Measurements from ENCODE around the gene MSI2.

DNA sequence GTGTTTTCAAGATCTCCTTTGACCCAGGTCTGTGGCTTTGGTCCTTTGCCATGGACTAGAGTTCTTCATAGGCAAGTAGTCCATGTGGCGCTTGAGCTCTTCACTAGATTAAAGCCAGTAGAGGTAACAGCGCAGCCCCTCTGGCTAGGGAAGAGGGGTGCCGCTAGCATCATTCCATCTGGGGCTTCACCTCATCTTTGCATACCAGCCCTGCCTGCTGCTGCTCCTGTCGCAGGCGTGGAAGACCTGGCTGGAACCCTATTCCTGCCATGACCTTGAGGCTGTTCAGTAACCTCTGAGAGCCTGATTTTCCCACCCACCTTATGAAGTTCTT is 198.4 kb downstream of the MSI2 start:
- TF ChIP-seq, protein P1, sequence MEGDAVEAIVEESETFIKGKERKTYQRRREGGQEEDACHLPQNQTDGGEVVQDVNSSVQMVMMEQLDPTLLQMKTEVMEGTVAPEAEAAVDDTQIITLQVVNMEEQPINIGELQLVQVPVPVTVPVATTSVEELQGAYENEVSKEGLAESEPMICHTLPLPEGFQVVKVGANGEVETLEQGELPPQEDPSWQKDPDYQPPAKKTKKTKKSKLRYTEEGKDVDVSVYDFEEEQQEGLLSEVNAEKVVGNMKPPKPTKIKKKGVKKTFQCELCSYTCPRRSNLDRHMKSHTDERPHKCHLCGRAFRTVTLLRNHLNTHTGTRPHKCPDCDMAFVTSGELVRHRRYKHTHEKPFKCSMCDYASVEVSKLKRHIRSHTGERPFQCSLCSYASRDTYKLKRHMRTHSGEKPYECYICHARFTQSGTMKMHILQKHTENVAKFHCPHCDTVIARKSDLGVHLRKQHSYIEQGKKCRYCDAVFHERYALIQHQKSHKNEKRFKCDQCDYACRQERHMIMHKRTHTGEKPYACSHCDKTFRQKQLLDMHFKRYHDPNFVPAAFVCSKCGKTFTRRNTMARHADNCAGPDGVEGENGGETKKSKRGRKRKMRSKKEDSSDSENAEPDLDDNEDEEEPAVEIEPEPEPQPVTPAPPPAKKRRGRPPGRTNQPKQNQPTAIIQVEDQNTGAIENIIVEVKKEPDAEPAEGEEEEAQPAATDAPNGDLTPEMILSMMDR (conservative IDR thresholded peaks at IDR 0.05; ENCODE audit: low read depth in 2 of 2) = no peak
- TF ChIP-seq POLR2AphosphoS5 (IDR thresholded peaks at IDR 0.05; ENCODE audit: low read depth) = no peak

Measured in GM23338 (cell line).